ENCODE results near the gene IL34. TPM values are rescaled to one million over a fixed set of nuclear protein-coding genes. Genes with fewer than 3 reads are reported as not detected.
"Not testable (repeated sequence)": the region's sequence is repeated elsewhere in the genome, so short reads cannot be mapped to it uniquely, and the experiment has no call there.

IL34 gene
- total and polyA plus RNA-seq, 2 donors from 2014 or later = 5.9 to 7.4 TPM

GRCh38 chr16:70627696-70628095 lies 18.7 kb upstream of the IL34 start:
- Histone ChIP-seq H3K9ac (ENCODE audit: low read length in 3 of 3) (no peak overlapping the region), H3K4me3 (ENCODE audit: low read length in 3 of 3) (no peak overlapping the region), H3K9me3 (ENCODE audit: control insufficient read depth in 2 of 3, insufficient read depth in 1 of 3, low read length in 3 of 3) (peaks cover 0 to 6% (median 0%) of the 10 kb centered on the region in 3 donors), H3K4me1 (ENCODE audit: control insufficient read depth in 2 of 3, insufficient read depth in 2 of 3, low read depth in 1 of 3, low read length in 3 of 3) (no peaks in the 10 kb centered on the region), H3K27ac (ENCODE audit: low read depth in 2 of 2, low read length in 2 of 2) (no peak overlapping the region), H3K27me3 (ENCODE audit: control insufficient read depth, insufficient read depth, low read length) (no peaks in the 10 kb centered on the region), H3K36me3 (ENCODE audit: control insufficient read depth in 2 of 3, insufficient read depth in 3 of 3, low read length in 3 of 3) (no peaks in the 10 kb centered on the region)
- TF ChIP-seq, protein P1, sequence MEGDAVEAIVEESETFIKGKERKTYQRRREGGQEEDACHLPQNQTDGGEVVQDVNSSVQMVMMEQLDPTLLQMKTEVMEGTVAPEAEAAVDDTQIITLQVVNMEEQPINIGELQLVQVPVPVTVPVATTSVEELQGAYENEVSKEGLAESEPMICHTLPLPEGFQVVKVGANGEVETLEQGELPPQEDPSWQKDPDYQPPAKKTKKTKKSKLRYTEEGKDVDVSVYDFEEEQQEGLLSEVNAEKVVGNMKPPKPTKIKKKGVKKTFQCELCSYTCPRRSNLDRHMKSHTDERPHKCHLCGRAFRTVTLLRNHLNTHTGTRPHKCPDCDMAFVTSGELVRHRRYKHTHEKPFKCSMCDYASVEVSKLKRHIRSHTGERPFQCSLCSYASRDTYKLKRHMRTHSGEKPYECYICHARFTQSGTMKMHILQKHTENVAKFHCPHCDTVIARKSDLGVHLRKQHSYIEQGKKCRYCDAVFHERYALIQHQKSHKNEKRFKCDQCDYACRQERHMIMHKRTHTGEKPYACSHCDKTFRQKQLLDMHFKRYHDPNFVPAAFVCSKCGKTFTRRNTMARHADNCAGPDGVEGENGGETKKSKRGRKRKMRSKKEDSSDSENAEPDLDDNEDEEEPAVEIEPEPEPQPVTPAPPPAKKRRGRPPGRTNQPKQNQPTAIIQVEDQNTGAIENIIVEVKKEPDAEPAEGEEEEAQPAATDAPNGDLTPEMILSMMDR (IDR thresholded peaks at IDR 0.05; ENCODE audit: borderline replicate concordance, extremely low read depth, insufficient read depth) = no peak
- FAIRE-seq (no peak), DNase-seq (no peak)
- intact Hi-C loops (cut with DNase I) = no loop called here

- TF ChIP-seq, protein P1 (IDR thresholded peaks at IDR 0.05; ENCODE audit: borderline replicate concordance, extremely low read depth, insufficient read depth) = no peak
- no peak for FAIRE-seq
- intact Hi-C loops (cut with DNase I) = no loop called here
Measured at GRCh38 chr16:70630960-70631745, 15.2 kb upstream of the IL34 start.

DNA sequence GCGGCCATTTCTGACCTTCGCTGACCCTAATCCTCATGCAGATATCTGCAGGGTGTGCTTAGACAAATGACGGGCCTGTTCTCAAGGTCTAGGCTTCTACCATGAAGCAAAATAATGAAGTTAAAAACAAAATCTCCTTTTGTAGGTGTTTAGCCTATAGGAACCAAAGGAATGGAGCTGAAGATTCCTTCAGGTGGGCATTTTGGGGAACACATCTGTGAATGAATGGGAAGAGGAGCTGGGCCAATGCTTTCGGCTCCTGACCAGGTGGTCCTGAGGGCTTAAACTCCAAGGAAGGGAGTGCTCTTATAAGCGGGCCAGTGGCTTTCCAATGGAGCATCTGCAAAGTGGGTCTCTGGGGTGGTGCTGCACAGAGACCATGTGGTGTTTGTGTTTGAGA lies 14.1 kb upstream of the IL34 start:
- DNase-seq (no peak), FAIRE-seq (no peak)
- intact Hi-C loops (cut with DNase I) = no loop called here
- Histone ChIP-seq H3K4me1 (ENCODE audit: control insufficient read depth in 2 of 3, insufficient read depth in 2 of 3, low read depth in 1 of 3, low read length in 3 of 3) (no peaks in the 10 kb centered on the region), H3K27ac (ENCODE audit: low read depth in 2 of 2, low read length in 2 of 2) (no peak overlapping the region), H3K9ac (ENCODE audit: low read length in 3 of 3) (no peak overlapping the region), H3K4me3 (ENCODE audit: low read length in 3 of 3) (no peak overlapping the region), H3K9me3 (ENCODE audit: control insufficient read depth in 2 of 3, insufficient read depth in 1 of 3, low read length in 3 of 3) (peaks cover 0 to 6% (median 0%) of the 10 kb centered on the region in 3 donors), H3K27me3 (ENCODE audit: control insufficient read depth, insufficient read depth, low read length) (no peaks in the 10 kb centered on the region), H3K36me3 (ENCODE audit: control insufficient read depth in 2 of 3, insufficient read depth in 3 of 3, low read length in 3 of 3) (no peaks in the 10 kb centered on the region)
- TF ChIP-seq, protein P1 (IDR thresholded peaks at IDR 0.05; ENCODE audit: borderline replicate concordance, extremely low read depth, insufficient read depth) = no peak

More at GRCh38 chr16:70630960-70631745, 15.2 kb upstream of the IL34 start:
- peak in 1 of 5 donors; percentile 39 for DNase-seq
- H3K27ac ChIP-seq (ENCODE audit: low read depth in 2 of 2, low read length in 2 of 2) = no peak overlapping the region
- H3K4me1 ChIP-seq (ENCODE audit: control insufficient read depth in 2 of 3, insufficient read depth in 2 of 3, low read depth in 1 of 3, low read length in 3 of 3) = no peaks in the 10 kb centered on the region
- H3K27me3 ChIP-seq (ENCODE audit: control insufficient read depth, insufficient read depth, low read length) = no peaks in the 10 kb centered on the region
- peaks cover 0 to 6% (median 0%) of the 10 kb centered on the region in 3 donors for H3K9me3 ChIP-seq (ENCODE audit: control insufficient read depth in 2 of 3, insufficient read depth in 1 of 3, low read length in 3 of 3)
- no peak overlapping the region for H3K4me3 ChIP-seq (ENCODE audit: low read length in 3 of 3)
- no peak overlapping the region for H3K9ac ChIP-seq (ENCODE audit: low read length in 3 of 3)
- no peaks in the 10 kb centered on the region for H3K36me3 ChIP-seq (ENCODE audit: control insufficient read depth in 2 of 3, insufficient read depth in 3 of 3, low read length in 3 of 3)

GRCh38 chr16:70633617-70634016 lies 12.7 kb upstream of the IL34 start:
- H3K4me3 ChIP-seq (ENCODE audit: low read length in 3 of 3); DNase-seq; H3K27ac ChIP-seq (ENCODE audit: low read depth in 2 of 2, low read length in 2 of 2); FAIRE-seq; H3K27me3 ChIP-seq (ENCODE audit: control insufficient read depth, insufficient read depth, low read length); H3K36me3 ChIP-seq (ENCODE audit: control insufficient read depth in 2 of 3, insufficient read depth in 3 of 3, low read length in 3 of 3); intact Hi-C loops (cut with DNase I); H3K9ac ChIP-seq (ENCODE audit: low read length in 3 of 3); H3K9me3 ChIP-seq (ENCODE audit: control insufficient read depth in 2 of 3, insufficient read depth in 1 of 3, low read length in 3 of 3); H3K4me1 ChIP-seq (ENCODE audit: control insufficient read depth in 2 of 3, insufficient read depth in 2 of 3, low read depth in 1 of 3, low read length in 3 of 3): not testable (repeated sequence)

All from kidney (tissue), 14 donors.